Measurements from ENCODE around the gene SLC35F3. TPM values are rescaled to one million over a fixed set of nuclear protein-coding genes. Genes with fewer than 3 reads are reported as not detected.

SLC35F3 gene
- total RNA-seq (under 1 TPM in 3 of 4 donors, not detected in 1; 0.28 to 0.54 (median 0.49) TPM), polyA plus RNA-seq (under 1 TPM in 2 of 3 donors, not detected in 1; under 0.01 to 0.07 TPM)

DNA sequence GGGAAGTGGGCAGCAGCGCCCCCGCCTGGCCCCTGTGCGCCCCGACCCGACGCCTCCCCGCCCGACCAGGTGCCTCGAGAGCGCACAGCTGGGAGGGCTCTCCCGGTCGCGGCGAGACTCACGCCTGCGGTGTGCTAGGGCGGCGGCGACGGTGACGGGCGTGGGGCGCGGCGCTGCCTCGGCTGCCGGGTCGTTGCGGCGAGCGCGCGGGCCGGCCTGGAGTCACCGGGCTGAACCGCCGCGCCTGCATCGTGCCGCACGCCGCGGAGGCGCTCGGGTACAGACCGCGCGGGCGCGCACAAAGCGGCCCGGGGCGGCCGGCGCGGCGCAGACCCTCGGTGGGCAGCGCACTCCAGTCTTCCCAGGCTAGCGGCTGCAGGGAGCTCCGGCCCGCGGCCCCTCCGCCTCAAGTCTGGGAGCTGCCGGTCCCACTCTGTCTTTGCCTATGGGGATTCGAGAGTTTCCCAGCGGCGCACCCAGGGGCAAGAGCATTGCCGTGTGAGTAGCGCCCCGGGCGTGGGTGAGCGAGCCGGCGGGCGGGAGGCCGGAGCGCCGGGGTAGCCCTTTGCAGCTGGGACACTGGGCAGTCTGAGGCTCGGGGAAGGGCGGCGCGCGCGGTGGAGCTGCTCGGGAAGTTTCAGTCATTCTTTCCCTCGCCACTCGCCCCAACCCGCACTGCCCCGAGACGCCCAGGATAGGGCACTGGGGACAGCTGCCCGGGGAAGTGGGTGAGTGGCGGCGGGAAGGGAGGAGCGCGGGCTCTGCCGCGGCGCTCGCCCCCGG, at the start of gene SLC35F3:
SLC35F3 (plus strand) TSS at position 44 of the 783 bp plus-strand sequence.
- intact Hi-C loops (cut with DNase I), result no loop called here
- H3K4me3 ChIP-seq, result no peak within 1 kb of the TSS
- H3K4me1 ChIP-seq, result peaks cover 0 to 5% (median 0%) of the 10 kb centered on the region in 4 donors
- H3K27ac ChIP-seq, result no peak within 1 kb of the TSS
- no peaks in the 10 kb centered on the region for H3K9me3 ChIP-seq
- peaks cover 7 to 27% (median 15%) of the 10 kb centered on the region in 3 donors for H3K27me3 ChIP-seq
- 2 to 3% methylated on average over 101 of the region's 101 CpGs for WGBS, 2 donors
- H3K36me3 ChIP-seq, result no peaks in the 10 kb centered on the region
- no peak for TF ChIP-seq POLR2A (IDR thresholded peaks at IDR 0.05)
- TF ChIP-seq EP300 (IDR thresholded peaks at IDR 0.05), result no peak
- TF ChIP-seq, protein P1, sequence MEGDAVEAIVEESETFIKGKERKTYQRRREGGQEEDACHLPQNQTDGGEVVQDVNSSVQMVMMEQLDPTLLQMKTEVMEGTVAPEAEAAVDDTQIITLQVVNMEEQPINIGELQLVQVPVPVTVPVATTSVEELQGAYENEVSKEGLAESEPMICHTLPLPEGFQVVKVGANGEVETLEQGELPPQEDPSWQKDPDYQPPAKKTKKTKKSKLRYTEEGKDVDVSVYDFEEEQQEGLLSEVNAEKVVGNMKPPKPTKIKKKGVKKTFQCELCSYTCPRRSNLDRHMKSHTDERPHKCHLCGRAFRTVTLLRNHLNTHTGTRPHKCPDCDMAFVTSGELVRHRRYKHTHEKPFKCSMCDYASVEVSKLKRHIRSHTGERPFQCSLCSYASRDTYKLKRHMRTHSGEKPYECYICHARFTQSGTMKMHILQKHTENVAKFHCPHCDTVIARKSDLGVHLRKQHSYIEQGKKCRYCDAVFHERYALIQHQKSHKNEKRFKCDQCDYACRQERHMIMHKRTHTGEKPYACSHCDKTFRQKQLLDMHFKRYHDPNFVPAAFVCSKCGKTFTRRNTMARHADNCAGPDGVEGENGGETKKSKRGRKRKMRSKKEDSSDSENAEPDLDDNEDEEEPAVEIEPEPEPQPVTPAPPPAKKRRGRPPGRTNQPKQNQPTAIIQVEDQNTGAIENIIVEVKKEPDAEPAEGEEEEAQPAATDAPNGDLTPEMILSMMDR (IDR thresholded peaks at IDR 0.05), result no peak
- no peak for TF ChIP-seq POLR2AphosphoS5 (IDR thresholded peaks at IDR 0.05)
- DNase-seq, result no peak

DNA sequence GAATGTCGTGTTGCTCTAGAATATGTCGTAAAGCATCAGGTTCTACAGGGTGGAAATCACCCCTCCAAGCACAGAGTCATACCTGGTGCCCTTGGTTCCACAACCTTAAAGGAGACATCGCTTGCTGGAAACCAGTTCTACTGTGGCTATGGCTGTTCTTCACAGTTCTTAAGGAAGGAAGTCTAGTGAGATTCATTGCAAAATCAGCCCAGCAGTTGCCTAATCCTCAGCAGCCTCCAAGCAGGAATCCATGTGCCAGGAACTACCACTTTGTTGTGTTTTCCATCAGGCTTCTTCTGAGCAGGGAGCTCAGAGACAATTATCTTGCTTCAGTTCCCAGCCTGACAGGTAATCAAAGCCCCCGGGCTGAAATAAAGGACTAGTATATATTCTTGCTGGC, 45.0 kb upstream of the SLC35F3 start:
- Histone ChIP-seq H3K27me3 (no peaks in the 10 kb centered on the region), H3K4me3 (no peak overlapping the region), H3K9me3 (peaks cover 0 to 2% (median 0%) of the 10 kb centered on the region in 4 donors), H3K36me3 (no peaks in the 10 kb centered on the region), H3K27ac (no peak overlapping the region), H3K4me1 (no peaks in the 10 kb centered on the region)
- TF ChIP-seq, protein P1 (IDR thresholded peaks at IDR 0.05), result no peak
- no peak for TF ChIP-seq EP300 (IDR thresholded peaks at IDR 0.05)
- no peak for TF ChIP-seq POLR2AphosphoS5 (IDR thresholded peaks at IDR 0.05)
- no peak for TF ChIP-seq POLR2A (IDR thresholded peaks at IDR 0.05)
- intact Hi-C loops (cut with DNase I), result no loop called here
- DNase-seq, result no peak
- WGBS, 2 donors, result 74 to 77% methylated on average over 4 of the region's 4 CpGs

DNA sequence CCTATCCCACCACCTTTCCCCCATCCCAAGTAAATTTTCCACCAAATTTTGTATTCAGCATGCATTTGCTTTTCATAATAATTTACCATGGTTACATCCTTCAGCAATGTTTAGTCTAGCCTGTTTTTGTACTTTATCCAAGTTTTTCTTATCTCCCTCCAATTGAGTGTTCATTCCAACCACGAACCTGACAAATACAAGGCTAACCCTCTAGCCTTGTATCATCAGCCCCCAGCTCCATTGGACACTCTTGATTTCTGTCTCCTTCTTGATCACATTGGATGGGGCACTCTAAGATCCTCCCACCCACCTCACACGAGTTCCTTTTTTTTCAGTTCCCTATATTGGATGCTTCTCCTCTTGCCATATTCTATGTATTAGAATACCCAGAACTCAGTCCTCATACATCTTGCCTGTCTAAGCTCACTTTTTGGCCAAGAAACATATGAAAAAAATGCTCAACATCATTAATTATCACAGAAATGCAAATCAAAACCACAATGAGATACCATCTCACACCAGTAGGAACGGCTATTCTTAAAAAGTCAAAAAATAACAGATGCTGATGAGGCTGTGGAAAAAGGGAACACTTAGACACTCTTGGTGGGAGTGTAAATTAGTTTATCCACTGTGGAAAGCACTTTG, 40.5 kb upstream of the SLC35F3 start:
- TF ChIP-seq, protein P1 (IDR thresholded peaks at IDR 0.05), result no peak
- no peak for TF ChIP-seq EP300 (IDR thresholded peaks at IDR 0.05)
- TF ChIP-seq POLR2AphosphoS5 (IDR thresholded peaks at IDR 0.05), result no peak
- no peak for TF ChIP-seq POLR2A (IDR thresholded peaks at IDR 0.05)
- Histone ChIP-seq H3K27me3 (no peaks in the 10 kb centered on the region), H3K9me3 (peaks cover 0 to 2% (median 0%) of the 10 kb centered on the region in 4 donors), H3K36me3 (no peaks in the 10 kb centered on the region), H3K4me3 (no peak overlapping the region), H3K4me1 (no peaks in the 10 kb centered on the region), H3K27ac (no peak overlapping the region)
- intact Hi-C loops (cut with DNase I), result no loop called here
- WGBS, 2 donors, result 65 to 73% methylated on average over 3 of the region's 3 CpGs
- DNase-seq, result no peak

DNA sequence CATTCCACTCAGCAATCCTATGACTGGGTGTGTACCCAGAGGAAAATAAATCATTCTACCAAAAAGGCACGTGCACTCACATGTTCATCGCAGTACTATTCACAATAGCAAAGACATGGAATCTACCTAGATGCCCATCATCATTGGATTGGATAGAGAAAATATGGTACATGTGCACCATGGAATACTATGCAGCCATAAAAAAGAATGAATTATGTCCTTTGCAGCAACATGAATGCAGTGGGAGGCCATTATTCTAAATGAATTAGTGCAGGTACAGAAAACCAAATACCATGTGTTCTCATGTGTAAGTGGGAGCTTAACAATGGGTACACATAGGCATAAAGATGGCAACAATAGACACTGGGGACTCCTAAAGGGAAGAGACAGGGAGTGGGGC, 39.9 kb upstream of the SLC35F3 start:
- intact Hi-C loops (cut with DNase I), result no loop called here
- H3K27ac ChIP-seq, result no peak overlapping the region
- no peaks in the 10 kb centered on the region for H3K4me1 ChIP-seq
- peaks cover 0 to 2% (median 0%) of the 10 kb centered on the region in 4 donors for H3K9me3 ChIP-seq
- 95% methylated on average over 2 of the region's 2 CpGs for WGBS, 2 donors
- TF ChIP-seq POLR2AphosphoS5 (IDR thresholded peaks at IDR 0.05) (no peak), POLR2A (IDR thresholded peaks at IDR 0.05) (no peak), EP300 (IDR thresholded peaks at IDR 0.05) (no peak)
- TF ChIP-seq, protein P1 (IDR thresholded peaks at IDR 0.05), result no peak
- H3K27me3 ChIP-seq, result no peaks in the 10 kb centered on the region
- no peak overlapping the region for H3K4me3 ChIP-seq
- DNase-seq, result no peak
- no peaks in the 10 kb centered on the region for H3K36me3 ChIP-seq
